Muscle of arm (tissue), 12 donors: ENCODE results near the gene PIM3. TPM values are rescaled to one million over a fixed set of nuclear protein-coding genes. Genes with fewer than 3 reads are reported as not detected.
A peak's percentile ranks its signal among the peaks of the same experiment; 100 is the strongest.

ENCODE experiments used
- DNase-seq: peaks from one replicate; pipeline ENCODE4 v3.0.0-alpha.2; 2013
- polyA plus RNA-seq, 12 donors: library from polyadenylated mRNA; unstranded; fragments of 120-200 nt; gene quantifications; one replicate each; pipeline ENCODE4 v1.2.1, GENCODE V29; 2013; ENCODE audit not compliant: insufficient read length in 12 of 12

The PIM3 gene
- polyA plus RNA-seq, 12 donors = 9.0 to 28.2 (median 11.3) TPM; not detected in 1

DNA sequence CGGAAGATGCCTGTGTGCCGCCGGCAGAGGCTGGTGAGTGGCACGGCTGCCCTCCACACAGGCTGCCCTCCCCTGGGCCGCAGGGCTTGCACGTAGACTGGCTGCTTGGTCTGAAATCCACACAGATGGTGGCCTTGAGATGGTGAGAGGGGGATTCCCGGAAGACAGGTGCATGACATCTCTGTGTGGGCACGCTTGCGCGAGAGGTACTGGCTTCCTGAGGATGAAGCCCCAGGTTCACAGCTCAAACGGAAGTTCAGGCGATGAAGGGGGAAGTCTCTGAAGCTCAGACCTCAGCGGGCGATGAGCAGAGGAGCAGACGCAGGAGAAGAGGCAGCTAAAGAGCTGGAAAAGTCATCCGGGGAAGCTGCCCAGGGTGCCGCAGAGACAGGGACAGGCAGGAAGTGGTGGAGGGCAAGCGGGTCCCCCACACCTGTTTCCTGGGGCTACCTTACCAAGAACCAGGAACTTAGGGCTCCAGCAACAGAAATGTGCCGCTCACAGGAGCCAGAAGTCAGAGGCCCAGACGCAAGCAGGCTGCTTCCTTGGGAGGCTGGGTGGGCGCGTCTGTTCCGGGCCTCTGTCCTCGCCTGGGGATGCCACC, 34.9 kb upstream of the PIM3 start:
- DNase-seq = no peak

DNA sequence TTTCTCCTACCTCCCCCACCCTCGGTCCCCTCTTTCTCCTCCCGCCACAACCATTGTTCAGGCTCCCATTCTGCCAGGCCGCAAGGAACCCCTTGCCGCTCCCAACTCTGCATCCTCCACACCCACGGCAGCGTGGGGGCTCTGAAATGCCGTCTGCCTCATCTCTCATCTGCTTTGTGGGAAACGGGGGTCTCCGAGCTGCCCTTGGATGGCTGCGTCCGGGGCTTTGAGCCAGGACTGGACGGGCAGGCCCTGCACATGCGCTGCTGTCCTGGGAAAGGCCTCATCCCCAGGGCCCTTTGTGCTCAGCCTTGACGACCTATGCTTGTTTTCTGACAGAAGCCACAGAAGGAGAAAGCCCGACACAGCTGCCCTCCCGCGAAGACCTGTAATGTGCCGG, 33.7 kb upstream of the PIM3 start:
- DNase-seq = no peak

DNA sequence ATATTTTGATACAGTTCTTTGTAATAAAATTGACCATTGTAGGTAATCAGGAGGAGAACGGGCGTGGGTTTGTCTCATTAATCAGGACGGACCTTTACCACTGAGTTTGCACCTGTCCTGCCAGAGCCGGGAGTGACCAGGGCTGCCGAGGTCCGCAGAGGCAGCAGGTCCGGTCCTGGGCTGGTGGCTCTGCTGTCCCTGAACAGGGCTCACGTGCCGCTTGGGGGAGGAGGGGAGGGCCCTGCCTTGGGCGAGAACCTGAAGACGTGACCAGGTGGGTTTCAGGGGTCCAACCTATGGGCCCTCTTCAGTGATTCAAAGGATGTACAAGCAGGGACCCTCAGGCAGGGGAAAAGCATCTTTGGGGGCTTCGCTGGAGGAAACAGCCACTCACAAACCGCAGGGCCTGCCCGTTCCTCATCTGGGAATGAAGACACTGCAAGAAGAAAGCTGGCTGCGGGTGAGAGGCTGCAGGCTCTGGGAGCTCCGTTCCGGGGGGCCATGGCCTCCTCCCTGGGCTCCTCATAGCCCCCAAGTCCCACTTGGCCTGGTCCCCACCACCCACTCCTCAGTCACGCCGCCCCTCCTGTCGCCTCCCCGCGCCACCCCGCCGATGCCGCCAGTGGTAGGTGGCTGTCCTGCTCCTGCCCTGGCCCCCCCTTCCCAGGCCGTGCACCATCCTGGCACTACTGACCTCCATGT, 32.9 kb upstream of the PIM3 start:
- DNase-seq = no peak

DNA sequence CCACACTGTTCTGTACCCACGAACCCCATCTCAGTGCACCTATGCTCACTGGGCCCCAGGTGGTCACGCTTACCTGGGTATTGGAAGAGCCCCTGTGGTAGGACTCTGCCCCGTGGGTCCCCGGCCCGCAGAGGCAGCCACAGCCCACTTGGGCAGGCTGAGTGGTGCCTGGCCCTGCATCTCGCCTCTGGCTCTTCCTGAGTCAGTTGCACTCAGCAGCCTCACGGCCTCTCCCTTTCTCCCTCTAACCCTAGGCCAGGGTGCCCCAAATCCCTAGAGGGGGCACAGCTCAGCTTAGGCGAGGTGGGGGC, 32.4 kb upstream of the PIM3 start:
- no peak for DNase-seq

DNA sequence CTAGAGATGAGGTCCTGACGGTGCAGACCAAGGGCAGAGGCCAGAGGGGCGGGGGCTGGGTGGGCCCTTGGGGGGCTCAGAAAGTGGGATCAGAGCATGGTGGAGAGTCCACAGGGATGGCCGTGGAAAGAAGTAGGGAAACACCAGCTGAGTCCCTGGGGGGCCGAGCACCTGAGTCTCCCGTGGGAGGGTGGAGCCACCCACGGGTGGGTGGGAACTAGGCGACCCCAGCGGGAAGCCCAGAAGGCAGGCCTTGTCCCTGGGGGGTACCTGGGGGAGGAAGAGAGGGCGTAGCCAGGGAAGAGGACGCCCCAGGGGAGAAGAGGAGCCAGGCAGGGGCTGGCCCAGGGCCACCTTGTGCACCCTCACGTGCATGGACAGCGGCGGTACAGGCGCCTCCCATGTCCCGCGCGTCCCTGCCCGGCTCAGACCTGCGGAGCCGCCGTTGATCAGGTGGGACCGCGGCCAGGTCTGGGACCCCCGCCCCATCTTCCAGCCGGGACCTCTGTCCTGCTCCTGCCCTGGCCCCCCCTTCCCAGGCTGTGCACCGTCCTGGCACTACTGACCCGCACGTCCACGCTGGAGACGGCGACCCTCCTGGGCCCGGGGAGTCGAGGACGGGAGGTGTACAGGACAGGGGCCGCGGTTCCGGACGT, 31.9 kb upstream of the PIM3 start:
- no peak for DNase-seq

DNA sequence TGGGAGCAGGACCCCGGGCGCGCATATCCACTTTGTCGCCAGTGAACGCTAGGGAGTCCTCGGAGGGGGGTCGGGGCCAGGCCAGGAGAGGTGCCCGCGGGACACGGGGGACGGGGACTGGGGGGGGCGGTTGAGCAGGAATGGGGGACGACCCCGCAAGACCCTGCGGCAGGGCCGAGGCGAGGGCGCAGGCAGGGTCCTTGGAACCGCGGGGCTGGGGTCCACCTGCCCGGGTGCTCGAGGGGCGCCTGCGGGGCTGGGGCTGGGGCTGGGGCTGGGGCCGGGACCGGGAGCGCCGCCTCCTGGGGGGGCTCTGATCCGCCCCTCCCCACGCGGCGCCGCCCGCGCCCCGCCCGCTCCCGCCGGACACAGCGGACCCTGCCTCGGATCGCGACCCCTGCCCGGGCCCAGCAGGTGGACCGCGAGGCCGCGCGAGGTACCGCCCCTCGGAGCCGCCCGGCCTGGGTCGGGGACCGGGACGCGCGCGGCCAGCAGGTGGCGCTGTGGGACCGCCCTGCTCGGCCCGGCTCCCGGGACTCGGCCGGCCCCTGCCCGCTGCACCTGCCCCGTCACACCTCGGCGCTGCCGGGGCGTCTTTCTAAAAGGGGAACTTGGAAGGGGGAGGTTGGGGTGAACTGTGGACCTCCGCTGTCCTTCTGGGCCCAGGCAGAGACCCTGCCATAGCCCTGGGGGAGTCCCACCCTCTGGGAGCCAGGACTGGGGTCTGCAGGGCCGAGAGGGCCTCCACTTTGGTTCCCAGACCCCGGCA, 31.2 kb upstream of the PIM3 start:
- no peak for DNase-seq

DNA sequence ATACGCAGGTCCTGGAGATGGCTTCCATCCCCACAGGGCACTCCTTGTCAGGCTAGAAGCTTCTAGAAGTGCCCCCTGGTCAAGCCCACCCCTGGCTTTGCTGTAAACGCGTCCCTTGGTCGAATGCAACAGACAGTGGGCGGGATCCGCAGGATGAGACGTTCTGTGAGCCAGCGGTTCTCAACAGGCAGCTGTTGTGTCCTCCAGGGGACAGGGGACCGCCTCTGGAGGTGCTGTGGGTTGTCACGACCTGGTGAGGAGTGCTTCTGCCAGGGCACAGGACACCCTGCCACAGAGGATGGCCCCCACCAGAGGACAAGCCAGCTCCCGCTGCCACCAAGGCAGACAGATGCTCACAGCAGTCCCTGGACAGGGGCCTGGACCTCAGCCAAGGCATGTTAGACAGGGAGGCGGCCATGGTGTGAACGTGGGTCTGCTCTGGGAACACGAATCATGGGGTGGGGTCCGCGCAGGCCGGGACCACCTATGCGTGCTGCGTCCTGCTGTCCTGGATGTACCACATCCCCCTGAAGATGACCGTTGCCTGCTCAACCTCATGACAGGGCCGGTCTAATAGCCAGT, 30.5 kb upstream of the PIM3 start:
- DNase-seq = no peak

DNA sequence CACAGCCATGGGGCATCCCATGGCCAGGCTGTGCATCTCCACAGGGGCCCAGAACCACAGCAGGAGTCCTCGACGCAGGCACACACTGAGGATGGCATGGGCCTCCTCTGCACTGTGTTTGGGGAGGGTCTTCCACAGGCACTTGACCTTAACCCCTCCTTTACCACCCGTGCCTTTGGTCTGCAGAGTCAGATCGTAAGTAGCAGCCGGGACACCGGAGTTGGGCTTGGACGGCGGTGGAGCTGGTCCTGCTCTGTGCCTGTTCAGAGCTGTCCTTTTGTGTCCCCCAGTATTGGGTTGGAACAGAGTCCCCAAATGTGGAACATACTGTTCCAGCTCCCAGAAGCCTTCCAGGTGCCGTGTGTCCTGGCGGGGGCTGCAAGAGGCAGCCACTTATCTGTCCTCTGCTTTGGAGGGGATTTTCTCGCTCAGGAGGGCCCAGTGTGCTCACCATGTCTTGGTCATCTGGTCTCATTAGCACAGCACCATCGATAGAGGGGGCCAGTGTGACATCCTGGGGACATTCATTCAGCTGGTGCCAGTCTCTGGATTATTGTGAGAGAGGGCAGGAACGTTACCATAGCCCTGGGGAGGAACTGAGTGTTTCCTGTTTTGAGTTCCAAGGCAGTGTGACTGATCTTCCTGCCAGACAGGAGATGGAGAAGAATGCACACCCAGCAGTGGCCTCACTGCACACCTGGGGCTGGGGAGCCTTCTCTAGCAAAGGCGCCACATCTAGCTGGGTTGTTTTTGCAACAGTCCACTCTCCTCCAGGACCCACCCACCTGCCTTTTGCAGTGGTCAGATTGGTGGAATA, 29.8 kb upstream of the PIM3 start:
- DNase-seq = no peak

DNA sequence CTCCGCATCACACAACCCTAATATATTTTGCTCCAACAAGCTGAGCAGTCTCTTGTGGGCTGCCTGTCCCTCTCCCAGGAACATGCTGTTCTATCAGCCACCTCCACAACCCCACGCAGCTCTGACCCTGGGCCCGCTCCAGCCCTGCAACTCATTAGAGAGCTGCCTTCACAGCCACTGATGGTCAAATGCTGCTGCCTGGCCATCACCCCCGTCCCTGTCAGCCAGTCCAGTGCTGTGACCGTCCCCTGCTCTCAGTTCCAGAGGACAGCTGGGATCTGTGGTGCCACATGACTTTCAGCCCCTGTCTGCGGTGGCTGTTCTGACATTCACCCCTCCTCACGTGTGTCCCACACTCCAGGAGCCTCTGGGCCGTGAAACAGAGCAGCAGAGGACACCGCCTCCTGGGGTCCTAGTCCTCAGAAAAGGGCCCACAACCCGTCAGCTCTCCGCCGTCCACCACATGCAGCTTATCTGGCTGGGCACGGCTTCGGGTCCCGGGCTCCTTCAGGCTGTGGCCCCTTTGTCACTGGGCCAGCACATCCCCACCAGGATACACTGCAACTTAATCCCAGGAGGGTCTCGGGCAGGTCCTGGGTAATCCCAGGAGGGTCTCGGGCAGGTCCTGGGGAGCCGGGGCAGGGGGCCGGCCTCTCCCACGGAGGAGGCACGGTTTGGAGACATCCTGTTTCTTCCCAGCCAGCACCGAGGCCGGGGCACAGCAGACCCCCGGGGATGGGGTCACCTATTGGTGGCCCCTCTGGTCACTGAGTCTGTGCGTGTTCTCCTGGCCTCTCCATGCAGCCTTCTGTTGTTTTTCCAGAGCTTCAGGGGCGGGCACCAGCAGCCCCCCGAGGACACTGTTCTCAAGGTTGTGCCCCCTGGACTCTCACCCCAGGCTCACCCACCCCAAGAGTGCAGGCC, 27.1 kb upstream of the PIM3 start:
- no peak for DNase-seq

DNA sequence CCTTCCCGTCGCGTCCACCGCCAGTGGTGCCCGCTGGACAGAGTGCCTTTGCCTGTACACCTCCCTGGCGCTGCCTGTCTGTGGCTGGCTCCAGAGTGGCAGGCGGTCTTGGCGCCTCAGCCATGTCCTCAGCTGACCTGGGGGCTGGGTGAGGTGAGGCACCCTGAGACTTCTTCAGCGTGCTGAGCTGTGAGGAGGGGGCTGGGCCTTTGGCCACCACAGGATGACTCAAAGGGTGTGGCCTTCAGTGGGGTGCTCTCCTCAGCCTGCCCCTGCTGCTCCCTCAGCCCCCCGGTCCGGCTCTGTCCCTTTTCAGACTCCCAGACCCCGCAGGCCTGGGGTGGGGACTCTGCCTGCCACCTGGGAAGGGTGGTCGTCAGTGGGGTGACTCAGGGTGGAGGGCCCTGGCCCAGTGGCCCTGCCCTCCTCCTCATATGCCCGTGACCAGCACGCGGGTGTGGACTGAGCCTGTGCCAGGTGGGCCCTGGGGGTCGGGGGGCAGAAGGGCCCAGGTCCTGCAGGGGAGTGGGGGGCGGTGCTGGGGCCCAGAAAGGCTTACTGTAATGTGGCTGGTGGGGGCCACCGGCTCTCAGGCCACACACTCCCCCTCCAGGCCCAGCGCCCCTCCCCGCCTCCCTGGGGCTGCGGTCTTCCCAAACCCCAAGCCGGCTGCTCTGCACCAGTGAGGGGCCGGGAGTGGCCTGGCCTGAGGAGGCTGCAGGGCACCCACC, 26.2 kb upstream of the PIM3 start:
- no peak for DNase-seq

DNA sequence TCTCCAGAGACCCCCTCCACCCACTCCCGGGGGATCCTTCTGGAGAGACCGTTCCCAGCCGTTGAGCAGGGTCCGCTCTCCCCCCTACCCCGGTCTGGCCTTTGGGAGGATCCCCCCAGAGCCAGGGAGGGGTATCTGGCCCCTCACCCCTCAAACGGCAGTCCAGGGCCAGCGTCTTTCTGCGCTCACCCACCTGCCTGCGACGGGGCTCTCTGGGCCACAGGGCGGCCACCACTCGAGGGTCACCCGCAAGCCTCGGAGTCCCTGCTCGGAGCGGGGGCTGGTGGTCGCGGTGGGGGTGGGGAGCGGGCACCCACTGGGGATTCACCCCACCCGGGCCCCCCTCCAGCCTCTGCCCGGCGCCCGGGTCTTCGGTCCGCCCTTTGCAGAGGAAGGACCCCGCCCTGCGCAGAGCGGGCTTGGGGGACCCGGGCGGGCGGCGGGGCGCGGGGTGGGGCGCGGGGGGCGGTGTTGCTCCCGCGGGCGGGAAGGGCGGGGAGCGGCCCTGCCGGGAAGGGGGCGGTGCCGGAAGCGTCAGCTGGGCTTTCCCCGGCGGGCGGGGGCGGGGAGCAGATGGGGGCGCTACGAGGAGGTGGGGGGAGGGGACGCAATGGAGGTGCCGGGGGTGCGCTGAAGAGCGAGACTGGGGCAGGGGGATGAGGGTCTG, 25.5 kb upstream of the PIM3 start:
- no peak for DNase-seq

DNA sequence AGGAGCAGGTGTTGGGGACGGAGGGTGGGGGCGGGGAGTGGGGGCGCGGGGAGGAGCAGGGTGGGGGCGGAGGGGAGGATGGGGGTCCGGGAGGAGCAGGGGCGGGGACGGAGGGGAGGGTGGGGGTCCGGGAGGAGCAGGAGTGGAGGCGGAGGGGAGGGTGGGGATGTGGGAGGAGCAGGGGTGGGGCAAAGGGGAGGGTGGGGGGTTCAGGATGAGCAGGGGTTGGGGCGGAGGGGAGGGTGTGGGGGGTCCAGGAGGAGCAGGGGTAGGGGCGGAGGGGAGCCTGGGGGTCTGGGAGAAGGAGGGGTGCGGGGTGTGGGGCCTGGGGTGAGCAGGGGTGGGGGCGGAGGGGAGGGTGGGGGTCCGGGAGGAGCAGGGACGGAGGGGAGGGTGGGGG, 25.0 kb upstream of the PIM3 start:
- DNase-seq = no peak

DNA sequence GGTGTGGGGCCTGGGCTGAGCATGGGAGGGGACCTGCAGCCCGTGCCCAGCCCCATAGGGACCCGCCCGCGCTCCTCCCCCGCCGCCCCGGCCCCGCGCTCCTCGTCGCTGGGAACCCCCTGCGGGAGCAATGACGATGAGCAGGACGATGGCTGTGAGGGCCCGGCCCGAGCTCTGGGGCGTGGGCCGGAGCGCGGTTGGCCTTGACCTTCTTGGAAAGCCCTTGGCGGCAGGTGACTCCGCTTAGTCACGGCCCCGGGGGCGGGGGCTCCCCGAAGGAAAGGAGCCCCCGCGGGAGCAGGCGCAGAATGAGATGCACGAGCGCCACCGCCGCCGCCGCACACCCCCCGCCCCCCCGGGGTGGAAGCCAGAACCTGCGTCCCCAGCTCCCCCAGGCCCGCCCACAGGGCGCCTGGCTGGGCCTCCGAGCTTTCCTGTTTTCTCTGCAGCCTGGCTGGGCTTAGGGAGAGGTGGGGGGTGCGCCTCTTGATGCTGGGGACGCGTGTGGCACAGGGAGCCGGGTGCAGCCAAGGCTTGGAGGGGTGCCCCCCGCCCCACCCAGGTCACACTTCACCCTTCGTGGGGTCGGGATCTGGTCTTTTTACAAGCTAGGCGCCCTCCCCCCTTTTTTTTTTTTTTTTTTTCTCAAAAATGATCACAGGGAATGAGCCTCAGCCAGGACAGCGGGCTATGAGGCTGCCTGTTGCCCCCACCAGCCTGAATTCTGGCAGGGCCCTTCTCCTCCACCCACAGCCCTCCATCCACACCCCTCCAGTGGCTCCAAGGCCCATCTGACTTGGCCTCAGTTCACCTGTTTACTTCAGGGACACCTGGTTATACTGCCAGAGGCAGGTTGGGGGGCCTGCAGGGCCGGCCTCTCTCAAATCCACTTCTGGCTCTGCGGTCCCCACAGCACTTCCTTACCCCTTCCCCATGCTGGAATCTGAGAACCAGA, 24.3 kb upstream of the PIM3 start:
- peak; percentile 45 for DNase-seq

DNA sequence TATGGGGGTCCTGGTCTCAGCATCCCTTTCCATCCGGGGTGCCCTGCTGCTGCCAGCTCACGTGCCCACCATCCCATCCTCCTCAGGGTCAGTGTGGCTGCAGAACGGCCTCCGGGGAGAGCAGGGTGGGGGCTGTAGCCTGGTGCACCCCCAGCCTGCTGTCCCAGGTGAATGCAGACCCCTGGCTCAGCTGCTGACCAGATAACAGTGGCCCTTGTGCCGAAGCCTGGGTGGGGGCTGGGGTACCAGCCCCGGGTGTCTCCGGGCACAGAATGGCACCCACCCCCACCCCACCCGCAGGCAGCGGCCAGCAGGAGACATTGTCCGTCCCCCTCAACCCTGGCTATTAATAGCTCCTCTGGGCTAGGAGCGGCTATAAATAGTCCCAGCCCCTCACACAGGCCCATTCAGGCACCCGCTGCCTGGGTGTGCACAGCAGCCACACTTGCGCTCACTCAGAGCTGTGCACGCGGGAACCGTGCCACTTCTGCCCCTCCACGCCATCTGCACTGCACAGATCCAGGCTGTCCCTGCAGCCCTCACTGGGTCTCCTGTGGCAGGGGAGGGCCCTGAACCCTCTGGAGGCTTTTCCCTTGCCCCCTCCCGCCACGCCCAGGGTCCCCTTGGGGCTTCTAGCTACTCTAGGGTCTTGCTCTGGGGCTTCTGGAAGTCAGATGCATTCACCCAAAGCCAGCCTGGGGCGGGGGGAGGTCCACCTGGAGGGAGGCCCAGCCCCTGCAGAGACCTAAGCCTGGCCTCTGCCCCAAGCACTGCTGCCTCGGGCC, 23.4 kb upstream of the PIM3 start:
- no peak for DNase-seq

DNA sequence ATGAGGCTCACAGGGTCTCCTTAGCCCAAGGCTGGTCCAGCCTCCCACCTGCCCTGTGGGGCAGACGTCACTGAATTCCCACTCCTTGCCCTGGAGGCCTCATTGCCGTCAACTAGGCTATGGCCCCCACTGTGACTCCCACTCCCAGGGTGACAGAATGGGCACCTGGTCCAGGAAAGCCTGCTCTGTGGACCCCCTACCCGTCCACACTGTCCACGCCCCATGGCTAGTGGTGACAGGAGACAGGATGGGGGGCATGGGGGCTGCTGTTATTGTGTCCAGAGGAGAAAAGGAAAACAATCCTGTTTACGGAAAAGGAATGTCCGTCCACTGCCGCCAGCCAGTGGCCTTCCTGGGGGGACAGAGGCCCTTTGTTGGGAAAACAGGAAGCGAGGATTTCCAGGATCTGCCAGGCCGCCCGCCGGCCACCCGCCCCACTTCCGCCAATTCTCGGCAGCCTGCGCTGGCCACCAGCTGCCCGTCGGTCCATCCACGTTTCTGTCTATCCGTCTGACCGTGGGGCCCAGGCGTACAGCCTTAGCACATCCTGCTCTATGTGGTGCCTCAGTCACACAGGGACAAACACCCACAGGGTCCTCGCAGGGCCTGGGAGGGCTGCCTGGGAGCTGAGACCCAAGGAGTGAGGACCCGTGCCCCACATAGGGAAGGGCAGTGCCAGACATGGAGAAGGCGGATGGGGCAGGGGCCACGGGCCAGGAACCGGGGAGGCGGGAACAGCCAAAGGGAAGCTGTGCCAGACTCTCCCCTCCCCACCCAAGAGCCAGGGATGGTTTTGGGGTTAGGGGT, 22.6 kb upstream of the PIM3 start:
- no peak for DNase-seq

DNA sequence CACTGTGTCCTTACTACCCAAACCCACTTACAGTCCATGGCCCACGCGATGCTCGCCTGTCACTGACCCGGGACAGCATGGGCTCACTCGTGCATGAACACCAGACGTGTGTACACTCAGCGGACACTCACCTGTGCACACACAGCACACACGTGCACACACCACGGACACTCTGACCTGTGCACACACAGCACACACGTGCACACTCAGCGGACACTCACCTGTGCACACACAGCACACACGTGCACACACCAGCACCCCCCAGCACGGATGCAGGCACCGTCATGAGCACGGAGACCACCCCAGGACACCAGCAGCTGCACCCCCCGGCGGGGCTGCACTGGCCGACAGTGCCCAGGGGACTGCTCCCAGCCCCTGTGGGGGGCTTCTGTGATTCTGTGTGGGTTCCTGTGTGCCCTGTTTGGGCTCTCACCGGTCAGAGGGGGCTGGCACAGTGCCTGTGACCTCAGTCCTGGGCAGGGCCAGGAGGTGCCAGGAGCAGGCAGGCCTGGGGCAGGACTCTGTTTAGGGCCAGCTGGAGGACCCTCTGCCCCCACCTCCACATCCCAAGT, 21.9 kb upstream of the PIM3 start:
- DNase-seq = no peak
